Measurements from ENCODE around the gene CTSD.

The CTSD gene

DNA sequence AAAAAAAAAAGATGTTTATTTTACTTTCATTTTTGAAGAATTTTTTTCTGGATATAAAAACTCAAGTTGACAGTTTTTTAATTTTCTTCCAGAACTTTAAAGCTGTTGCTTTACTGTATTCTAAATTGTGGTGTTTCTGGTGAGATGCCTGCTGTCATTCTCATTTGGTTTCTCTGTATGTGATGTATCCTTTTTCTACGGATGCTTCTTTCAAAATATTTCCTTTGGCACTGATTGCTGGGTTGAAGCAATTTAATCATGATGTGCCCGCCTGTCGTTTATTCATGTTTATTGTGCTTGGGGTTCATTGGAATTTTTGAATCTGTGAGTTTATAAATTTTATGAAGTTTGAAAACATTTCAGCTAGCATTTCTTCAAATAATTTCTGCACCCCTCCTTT is 29.4 kb upstream of the CTSD start:
- Histone ChIP-seq H3K4me3 (ENCODE audit: low read length) (no peak overlapping the region), H3K4me1 (ENCODE audit: control insufficient read depth, insufficient read depth, low read length) (no peaks in the 10 kb centered on the region), H3K9ac (ENCODE audit: low read length) (no peak overlapping the region), H3K27me3 (ENCODE audit: control insufficient read depth, insufficient read depth, low read length) (no peaks in the 10 kb centered on the region), H3K36me3 (ENCODE audit: control insufficient read depth, insufficient read depth, low read length) (no peaks in the 10 kb centered on the region), H3K9me3 (ENCODE audit: control insufficient read depth, low read length) (no peaks in the 10 kb centered on the region)

DNA sequence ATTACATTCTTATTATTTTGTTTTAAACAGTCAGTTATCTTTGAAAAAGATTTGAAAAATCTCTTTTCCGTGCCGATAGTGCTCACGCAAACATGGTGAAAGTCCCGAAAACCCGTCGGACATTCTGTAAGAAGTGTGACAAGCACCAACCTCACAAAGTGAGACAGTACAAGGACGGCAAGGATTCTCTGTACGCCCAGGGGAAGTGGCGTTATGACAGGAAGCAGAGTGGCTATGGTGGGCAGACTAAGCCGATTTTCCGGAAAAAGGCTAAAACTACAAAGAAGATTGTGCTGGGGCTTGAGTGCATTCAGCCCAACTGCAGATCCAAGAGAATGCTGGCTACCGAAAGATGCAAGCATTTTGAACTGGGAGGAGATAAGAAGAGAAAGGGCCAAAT is 28.7 kb upstream of the CTSD start:
- Histone ChIP-seq H3K36me3 (ENCODE audit: control insufficient read depth, insufficient read depth, low read length) (no peaks in the 10 kb centered on the region), H3K27me3 (ENCODE audit: control insufficient read depth, insufficient read depth, low read length) (no peaks in the 10 kb centered on the region), H3K9ac (ENCODE audit: low read length) (no peak overlapping the region), H3K9me3 (ENCODE audit: control insufficient read depth, low read length) (no peaks in the 10 kb centered on the region), H3K4me3 (ENCODE audit: low read length) (no peak overlapping the region), H3K4me1 (ENCODE audit: control insufficient read depth, insufficient read depth, low read length) (no peaks in the 10 kb centered on the region)

DNA sequence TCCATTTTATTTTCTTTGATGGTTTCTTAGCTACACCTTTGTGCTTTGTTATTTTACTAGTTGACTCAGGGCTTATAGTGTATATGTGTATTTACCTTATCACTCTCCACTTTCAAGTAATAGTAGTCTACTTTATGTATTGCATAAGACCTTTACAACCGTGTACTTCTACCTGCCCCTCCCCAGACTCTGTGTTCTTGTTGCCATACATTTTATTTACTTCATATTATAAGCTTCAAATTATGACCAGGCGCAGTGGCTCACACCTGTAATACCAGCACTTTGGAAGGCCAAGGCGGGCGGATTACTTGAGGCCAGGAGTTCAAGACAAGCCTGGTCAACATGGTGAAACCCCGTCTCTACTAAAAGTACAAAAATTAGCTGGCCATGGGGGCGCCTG is 28.2 kb upstream of the CTSD start:
- Histone ChIP-seq H3K9me3 (ENCODE audit: control insufficient read depth, low read length) (no peaks in the 10 kb centered on the region), H3K27me3 (ENCODE audit: control insufficient read depth, insufficient read depth, low read length) (no peaks in the 10 kb centered on the region), H3K4me1 (ENCODE audit: control insufficient read depth, insufficient read depth, low read length) (no peaks in the 10 kb centered on the region), H3K36me3 (ENCODE audit: control insufficient read depth, insufficient read depth, low read length) (no peaks in the 10 kb centered on the region), H3K4me3 (ENCODE audit: low read length) (no peak overlapping the region), H3K9ac (ENCODE audit: low read length) (no peak overlapping the region)

DNA sequence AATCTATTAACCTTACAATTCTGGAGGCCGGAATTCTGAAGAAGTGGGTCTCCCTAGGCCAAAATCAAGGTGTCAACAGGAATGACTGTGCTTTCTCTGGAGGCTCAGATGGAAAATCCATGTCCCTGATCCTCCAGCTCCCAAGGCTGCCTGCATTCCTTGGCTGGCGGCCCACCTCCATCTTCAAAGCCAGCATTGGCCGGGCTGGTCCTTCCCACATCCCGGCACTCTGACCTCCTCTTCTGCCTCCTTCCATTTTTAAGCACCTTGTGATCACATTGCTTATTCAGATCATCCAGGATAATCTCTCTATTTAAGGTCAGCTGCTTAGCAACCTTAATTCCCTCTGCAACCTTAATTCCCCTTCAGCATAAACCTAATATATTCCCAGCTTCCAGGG is 22.7 kb upstream of the CTSD start:
- Histone ChIP-seq H3K9me3 (ENCODE audit: control insufficient read depth, low read length) (no peaks in the 10 kb centered on the region), H3K4me1 (ENCODE audit: control insufficient read depth, insufficient read depth, low read length) (peaks cover 2% of the 10 kb centered on the region), H3K27me3 (ENCODE audit: control insufficient read depth, insufficient read depth, low read length) (no peaks in the 10 kb centered on the region), H3K9ac (ENCODE audit: low read length) (no peak overlapping the region), H3K36me3 (ENCODE audit: control insufficient read depth, insufficient read depth, low read length) (no peaks in the 10 kb centered on the region), H3K4me3 (ENCODE audit: low read length) (no peak overlapping the region)

GRCh38 chr11:1785749-1786413 is 22.2 kb upstream of the CTSD start:
- Histone ChIP-seq H3K27me3 (ENCODE audit: control insufficient read depth, insufficient read depth, low read length) (no peaks in the 10 kb centered on the region), H3K4me1 (ENCODE audit: control insufficient read depth, insufficient read depth, low read length) (peaks cover 4% of the 10 kb centered on the region), H3K4me3 (ENCODE audit: low read length) (no peak overlapping the region), H3K36me3 (ENCODE audit: control insufficient read depth, insufficient read depth, low read length) (no peaks in the 10 kb centered on the region), H3K9me3 (ENCODE audit: control insufficient read depth, low read length) (no peaks in the 10 kb centered on the region), H3K9ac (ENCODE audit: low read length) (no peak overlapping the region)

GRCh38 chr11:1784761-1785650 is 21.3 kb upstream of the CTSD start:
- H3K36me3 ChIP-seq (ENCODE audit: control insufficient read depth, insufficient read depth, low read length), result no peaks in the 10 kb centered on the region
- H3K4me3 ChIP-seq (ENCODE audit: low read length), result no peak overlapping the region
- H3K9me3 ChIP-seq (ENCODE audit: control insufficient read depth, low read length), result no peaks in the 10 kb centered on the region
- peaks cover 4% of the 10 kb centered on the region for H3K4me1 ChIP-seq (ENCODE audit: control insufficient read depth, insufficient read depth, low read length)
- H3K9ac ChIP-seq (ENCODE audit: low read length), result no peak overlapping the region
- H3K27me3 ChIP-seq (ENCODE audit: control insufficient read depth, insufficient read depth, low read length), result no peaks in the 10 kb centered on the region

DNA sequence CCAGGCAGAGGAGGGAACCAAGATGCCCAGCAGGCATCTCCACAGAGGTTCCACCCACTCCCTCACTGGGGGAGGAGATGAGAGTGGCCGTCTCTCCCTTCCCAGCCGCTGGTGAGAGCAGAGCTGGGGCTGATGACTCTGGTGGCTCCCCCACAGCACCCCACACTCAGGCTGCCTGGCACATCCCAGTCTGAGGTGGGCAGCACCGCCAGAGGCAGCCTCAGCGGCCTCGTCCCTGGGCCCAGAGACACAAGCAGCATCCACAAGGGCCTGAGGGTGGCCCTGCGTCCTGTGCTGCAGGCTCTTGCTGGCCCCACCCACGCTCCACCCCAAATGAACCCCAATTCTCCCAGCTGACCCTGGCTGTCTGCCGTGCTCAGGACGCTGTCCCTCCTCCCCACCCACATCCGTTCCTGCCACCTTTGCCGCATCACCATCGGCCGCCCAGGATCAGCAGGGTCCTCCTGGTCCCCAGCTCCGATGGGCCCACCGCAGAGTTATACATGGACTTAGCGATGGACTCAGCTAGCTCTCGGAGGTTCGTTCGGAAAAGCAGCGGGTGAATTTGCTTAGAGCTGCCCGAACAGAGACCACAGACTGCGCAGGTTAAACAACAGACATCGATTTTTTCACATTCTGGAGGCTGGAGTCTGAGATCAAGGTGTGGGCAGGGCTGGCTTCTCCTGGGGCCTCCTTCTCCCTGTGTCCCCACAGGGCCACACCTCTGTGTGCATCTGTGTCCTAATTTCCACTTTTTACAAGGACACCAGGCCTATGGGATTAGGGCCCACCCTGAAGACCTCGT is 20.2 kb upstream of the CTSD start:
- no peaks in the 10 kb centered on the region for H3K36me3 ChIP-seq (ENCODE audit: control insufficient read depth, insufficient read depth, low read length)
- no peaks in the 10 kb centered on the region for H3K9me3 ChIP-seq (ENCODE audit: control insufficient read depth, low read length)
- H3K27me3 ChIP-seq (ENCODE audit: control insufficient read depth, insufficient read depth, low read length), result no peaks in the 10 kb centered on the region
- H3K4me1 ChIP-seq (ENCODE audit: control insufficient read depth, insufficient read depth, low read length), result peaks cover 4% of the 10 kb centered on the region
- H3K4me3 ChIP-seq (ENCODE audit: low read length), result no peak overlapping the region
- no peak overlapping the region for H3K9ac ChIP-seq (ENCODE audit: low read length)

GRCh38 chr11:1782831-1783724 is 19.4 kb upstream of the CTSD start:
- H3K9me3 ChIP-seq (ENCODE audit: control insufficient read depth, low read length), result no peaks in the 10 kb centered on the region
- peaks cover 10% of the 10 kb centered on the region for H3K4me1 ChIP-seq (ENCODE audit: control insufficient read depth, insufficient read depth, low read length)
- no peaks in the 10 kb centered on the region for H3K27me3 ChIP-seq (ENCODE audit: control insufficient read depth, insufficient read depth, low read length)
- no peak overlapping the region for H3K4me3 ChIP-seq (ENCODE audit: low read length)
- no peaks in the 10 kb centered on the region for H3K36me3 ChIP-seq (ENCODE audit: control insufficient read depth, insufficient read depth, low read length)
- H3K9ac ChIP-seq (ENCODE audit: low read length), result no peak overlapping the region

- Histone ChIP-seq H3K9me3 (ENCODE audit: control insufficient read depth, low read length) (no peaks in the 10 kb centered on the region), H3K4me3 (ENCODE audit: low read length) (no peak overlapping the region), H3K9ac (ENCODE audit: low read length) (no peak overlapping the region), H3K4me1 (ENCODE audit: control insufficient read depth, insufficient read depth, low read length) (peaks cover 13% of the 10 kb centered on the region), H3K27me3 (ENCODE audit: control insufficient read depth, insufficient read depth, low read length) (no peaks in the 10 kb centered on the region), H3K36me3 (ENCODE audit: control insufficient read depth, insufficient read depth, low read length) (no peaks in the 10 kb centered on the region)
Measured at GRCh38 chr11:1782031-1782590, 18.4 kb upstream of the CTSD start.

GRCh38 chr11:1781593-1781975 is 17.9 kb upstream of the CTSD start:
- Histone ChIP-seq H3K27me3 (ENCODE audit: control insufficient read depth, insufficient read depth, low read length) (no peaks in the 10 kb centered on the region), H3K4me1 (ENCODE audit: control insufficient read depth, insufficient read depth, low read length) (peaks cover 13% of the 10 kb centered on the region), H3K4me3 (ENCODE audit: low read length) (no peak overlapping the region), H3K36me3 (ENCODE audit: control insufficient read depth, insufficient read depth, low read length) (no peaks in the 10 kb centered on the region), H3K9me3 (ENCODE audit: control insufficient read depth, low read length) (no peaks in the 10 kb centered on the region), H3K9ac (ENCODE audit: low read length) (no peak overlapping the region)

Measured in mucosa of stomach (tissue), 1 donor.